ENCODE data around the gene NDST4. TPM values are rescaled to one million over a fixed set of nuclear protein-coding genes. Genes with fewer than 3 reads are reported as not detected.

The NDST4 gene
- total and polyA plus RNA-seq, 4 donors = not detected

DNA sequence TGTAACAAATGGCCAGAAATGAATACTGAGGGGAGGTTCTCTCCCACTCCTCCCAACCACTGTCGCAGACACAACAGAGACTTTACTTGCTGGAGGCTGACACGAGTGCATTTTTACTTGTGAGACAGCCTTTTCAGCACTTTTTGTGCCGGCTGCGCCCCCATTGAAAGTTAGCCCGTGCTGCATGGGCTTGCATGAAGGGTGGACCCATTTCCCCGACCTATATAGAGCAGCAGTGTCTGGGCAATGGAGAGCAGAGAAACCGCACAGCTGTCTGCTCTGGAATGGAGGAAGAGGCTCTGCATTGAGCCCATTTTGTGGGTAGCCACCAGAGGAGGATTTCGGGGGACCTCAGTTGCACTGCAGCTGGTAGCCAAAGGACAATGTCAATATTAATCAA, 306.1 kb downstream of the NDST4 start:
- Histone ChIP-seq H3K4me1 (ENCODE audit: control insufficient read depth in 4 of 4, insufficient read depth in 4 of 4, low read length in 3 of 4) (no peaks in the 10 kb centered on the region), H3K4me3 (ENCODE audit: low read depth in 1 of 3, low read length in 3 of 3) (no peak overlapping the region), H3K27me3 (ENCODE audit: control insufficient read depth in 4 of 4, insufficient read depth in 4 of 4, low read length in 3 of 4) (no peaks in the 10 kb centered on the region), H3K36me3 (ENCODE audit: control insufficient read depth in 4 of 4, insufficient read depth in 3 of 4, low read depth in 1 of 4, low read length in 3 of 4) (no peaks in the 10 kb centered on the region), H3K27ac (ENCODE audit: low read depth in 1 of 2, low read length in 2 of 2) (no peak overlapping the region), H3K9ac (ENCODE audit: low read depth in 1 of 2, low read length in 2 of 2) (no peak overlapping the region), H3K9me3 (ENCODE audit: control insufficient read depth in 4 of 4, low read length in 3 of 4) (no peaks in the 10 kb centered on the region)
- no peak for DNase-seq (ENCODE audit: low spot score)
- no peak for TF ChIP-seq RAD21 (IDR thresholded peaks at IDR 0.05)
- TF ChIP-seq, protein P1, sequence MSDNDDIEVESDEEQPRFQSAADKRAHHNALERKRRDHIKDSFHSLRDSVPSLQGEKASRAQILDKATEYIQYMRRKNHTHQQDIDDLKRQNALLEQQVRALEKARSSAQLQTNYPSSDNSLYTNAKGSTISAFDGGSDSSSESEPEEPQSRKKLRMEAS (IDR thresholded peaks at IDR 0.05) = no peak
- 82% methylated on average over 8 of the region's 8 CpGs for WGBS

DNA sequence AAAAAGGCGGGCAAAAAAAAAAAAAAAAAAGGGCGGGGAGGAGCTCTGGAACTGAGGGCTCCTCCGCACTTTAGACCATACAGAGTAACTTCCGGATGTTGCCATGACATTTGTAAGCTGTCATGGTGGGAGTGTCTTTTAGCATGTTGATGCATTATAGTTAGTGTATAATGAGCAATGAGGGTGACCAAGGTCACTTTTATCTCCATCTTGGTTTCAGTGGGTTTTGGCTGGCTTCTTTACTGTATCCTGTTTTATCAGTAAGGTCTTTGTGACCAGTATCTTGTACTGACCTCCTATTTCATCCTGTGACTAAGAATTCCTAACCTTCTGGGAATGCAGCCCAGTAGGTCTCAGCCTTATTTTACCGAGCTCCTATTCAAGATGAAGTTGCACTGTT, 321.4 kb downstream of the NDST4 start:
- TF ChIP-seq, protein P2, sequence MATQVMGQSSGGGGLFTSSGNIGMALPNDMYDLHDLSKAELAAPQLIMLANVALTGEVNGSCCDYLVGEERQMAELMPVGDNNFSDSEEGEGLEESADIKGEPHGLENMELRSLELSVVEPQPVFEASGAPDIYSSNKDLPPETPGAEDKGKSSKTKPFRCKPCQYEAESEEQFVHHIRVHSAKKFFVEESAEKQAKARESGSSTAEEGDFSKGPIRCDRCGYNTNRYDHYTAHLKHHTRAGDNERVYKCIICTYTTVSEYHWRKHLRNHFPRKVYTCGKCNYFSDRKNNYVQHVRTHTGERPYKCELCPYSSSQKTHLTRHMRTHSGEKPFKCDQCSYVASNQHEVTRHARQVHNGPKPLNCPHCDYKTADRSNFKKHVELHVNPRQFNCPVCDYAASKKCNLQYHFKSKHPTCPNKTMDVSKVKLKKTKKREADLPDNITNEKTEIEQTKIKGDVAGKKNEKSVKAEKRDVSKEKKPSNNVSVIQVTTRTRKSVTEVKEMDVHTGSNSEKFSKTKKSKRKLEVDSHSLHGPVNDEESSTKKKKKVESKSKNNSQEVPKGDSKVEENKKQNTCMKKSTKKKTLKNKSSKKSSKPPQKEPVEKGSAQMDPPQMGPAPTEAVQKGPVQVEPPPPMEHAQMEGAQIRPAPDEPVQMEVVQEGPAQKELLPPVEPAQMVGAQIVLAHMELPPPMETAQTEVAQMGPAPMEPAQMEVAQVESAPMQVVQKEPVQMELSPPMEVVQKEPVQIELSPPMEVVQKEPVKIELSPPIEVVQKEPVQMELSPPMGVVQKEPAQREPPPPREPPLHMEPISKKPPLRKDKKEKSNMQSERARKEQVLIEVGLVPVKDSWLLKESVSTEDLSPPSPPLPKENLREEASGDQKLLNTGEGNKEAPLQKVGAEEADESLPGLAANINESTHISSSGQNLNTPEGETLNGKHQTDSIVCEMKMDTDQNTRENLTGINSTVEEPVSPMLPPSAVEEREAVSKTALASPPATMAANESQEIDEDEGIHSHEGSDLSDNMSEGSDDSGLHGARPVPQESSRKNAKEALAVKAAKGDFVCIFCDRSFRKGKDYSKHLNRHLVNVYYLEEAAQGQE (IDR thresholded peaks at IDR 0.05) = no peak
- no peak for TF ChIP-seq NR2F2 (IDR thresholded peaks at IDR 0.05)
- TF ChIP-seq HNF4G (IDR thresholded peaks at IDR 0.05) = no peak
- no peak for TF ChIP-seq EGR1 (IDR thresholded peaks at IDR 0.05; ENCODE audit: low read depth in 2 of 2)
- no peak for TF ChIP-seq SP1 (IDR thresholded peaks at IDR 0.05)
- no peak for TF ChIP-seq FOXA1 (IDR thresholded peaks at IDR 0.05)
- TF ChIP-seq, protein P1 (IDR thresholded peaks at IDR 0.05) = no peak
- no peak for TF ChIP-seq HNF4A (conservative IDR thresholded peaks at IDR 0.05)
- TF ChIP-seq, protein P3, sequence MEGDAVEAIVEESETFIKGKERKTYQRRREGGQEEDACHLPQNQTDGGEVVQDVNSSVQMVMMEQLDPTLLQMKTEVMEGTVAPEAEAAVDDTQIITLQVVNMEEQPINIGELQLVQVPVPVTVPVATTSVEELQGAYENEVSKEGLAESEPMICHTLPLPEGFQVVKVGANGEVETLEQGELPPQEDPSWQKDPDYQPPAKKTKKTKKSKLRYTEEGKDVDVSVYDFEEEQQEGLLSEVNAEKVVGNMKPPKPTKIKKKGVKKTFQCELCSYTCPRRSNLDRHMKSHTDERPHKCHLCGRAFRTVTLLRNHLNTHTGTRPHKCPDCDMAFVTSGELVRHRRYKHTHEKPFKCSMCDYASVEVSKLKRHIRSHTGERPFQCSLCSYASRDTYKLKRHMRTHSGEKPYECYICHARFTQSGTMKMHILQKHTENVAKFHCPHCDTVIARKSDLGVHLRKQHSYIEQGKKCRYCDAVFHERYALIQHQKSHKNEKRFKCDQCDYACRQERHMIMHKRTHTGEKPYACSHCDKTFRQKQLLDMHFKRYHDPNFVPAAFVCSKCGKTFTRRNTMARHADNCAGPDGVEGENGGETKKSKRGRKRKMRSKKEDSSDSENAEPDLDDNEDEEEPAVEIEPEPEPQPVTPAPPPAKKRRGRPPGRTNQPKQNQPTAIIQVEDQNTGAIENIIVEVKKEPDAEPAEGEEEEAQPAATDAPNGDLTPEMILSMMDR (IDR thresholded peaks at IDR 0.05; ENCODE audit: low read depth, low read length, missing input control) = no peak
- TF ChIP-seq, protein P4, sequence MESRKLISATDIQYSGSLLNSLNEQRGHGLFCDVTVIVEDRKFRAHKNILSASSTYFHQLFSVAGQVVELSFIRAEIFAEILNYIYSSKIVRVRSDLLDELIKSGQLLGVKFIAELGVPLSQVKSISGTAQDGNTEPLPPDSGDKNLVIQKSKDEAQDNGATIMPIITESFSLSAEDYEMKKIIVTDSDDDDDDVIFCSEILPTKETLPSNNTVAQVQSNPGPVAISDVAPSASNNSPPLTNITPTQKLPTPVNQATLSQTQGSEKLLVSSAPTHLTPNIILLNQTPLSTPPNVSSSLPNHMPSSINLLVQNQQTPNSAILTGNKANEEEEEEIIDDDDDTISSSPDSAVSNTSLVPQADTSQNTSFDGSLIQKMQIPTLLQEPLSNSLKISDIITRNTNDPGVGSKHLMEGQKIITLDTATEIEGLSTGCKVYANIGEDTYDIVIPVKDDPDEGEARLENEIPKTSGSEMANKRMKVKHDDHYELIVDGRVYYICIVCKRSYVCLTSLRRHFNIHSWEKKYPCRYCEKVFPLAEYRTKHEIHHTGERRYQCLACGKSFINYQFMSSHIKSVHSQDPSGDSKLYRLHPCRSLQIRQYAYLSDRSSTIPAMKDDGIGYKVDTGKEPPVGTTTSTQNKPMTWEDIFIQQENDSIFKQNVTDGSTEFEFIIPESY (IDR thresholded peaks at IDR 0.05) = no peak
- TF ChIP-seq, protein P5, sequence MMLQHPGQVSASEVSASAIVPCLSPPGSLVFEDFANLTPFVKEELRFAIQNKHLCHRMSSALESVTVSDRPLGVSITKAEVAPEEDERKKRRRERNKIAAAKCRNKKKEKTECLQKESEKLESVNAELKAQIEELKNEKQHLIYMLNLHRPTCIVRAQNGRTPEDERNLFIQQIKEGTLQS (IDR thresholded peaks at IDR 0.05) = no peak
- no peak for TF ChIP-seq GABPA (IDR thresholded peaks at IDR 0.05 in 1 of 2, conservative IDR thresholded peaks at IDR 0.05 in 1 of 2)
- no peak for TF ChIP-seq YY1 (IDR thresholded peaks at IDR 0.05)
- Histone ChIP-seq H3K9ac (ENCODE audit: low read depth in 1 of 2, low read length in 2 of 2) (no peak overlapping the region), H3K4me3 (ENCODE audit: low read depth in 1 of 3, low read length in 3 of 3) (no peak overlapping the region), H3K4me1 (ENCODE audit: control insufficient read depth in 4 of 4, insufficient read depth in 4 of 4, low read length in 3 of 4) (no peaks in the 10 kb centered on the region), H3K27ac (ENCODE audit: low read depth in 1 of 2, low read length in 2 of 2) (no peak overlapping the region), H3K36me3 (ENCODE audit: control insufficient read depth in 4 of 4, insufficient read depth in 3 of 4, low read depth in 1 of 4, low read length in 3 of 4) (no peaks in the 10 kb centered on the region), H3K9me3 (ENCODE audit: control insufficient read depth in 4 of 4, low read length in 3 of 4) (no peaks in the 10 kb centered on the region), H3K27me3 (ENCODE audit: control insufficient read depth in 4 of 4, insufficient read depth in 4 of 4, low read length in 3 of 4) (no peaks in the 10 kb centered on the region)
- WGBS = 84% methylated on average over 5 of the region's 5 CpGs
- no peak for DNase-seq (ENCODE audit: low spot score)

Data from liver (tissue), 9 donors.